ENCODE measurements around the gene GALNT2.

Gene GALNT2

DNA sequence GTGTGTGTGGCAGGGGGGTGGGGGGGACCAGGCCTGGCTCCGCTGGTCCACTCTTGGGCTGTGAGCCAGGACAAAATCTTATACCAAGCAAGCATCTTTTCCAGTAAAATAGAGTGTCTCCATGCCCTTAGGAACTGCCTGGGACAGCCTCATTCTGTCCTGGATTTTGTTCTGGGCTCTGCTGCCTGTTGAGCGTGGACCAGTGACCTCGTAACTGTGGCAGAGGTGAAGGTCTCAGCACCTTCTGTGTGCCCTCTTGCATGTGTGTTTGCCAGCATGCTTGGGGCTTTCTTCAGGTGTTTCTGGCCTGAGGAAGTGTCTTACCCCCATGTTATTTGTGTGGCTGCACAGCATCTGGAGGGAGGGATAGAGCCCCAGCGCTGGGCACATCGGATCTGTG lies 45.7 kb downstream of the GALNT2 start:
- DNase-seq (ENCODE audit: low read depth in 2 of 2) = no peak

- DNase-seq (ENCODE audit: low read depth in 2 of 2) = no peak
These were observed 46.2 kb downstream of the GALNT2 start for GRCh38 chr1:230113235-230113592.

DNA sequence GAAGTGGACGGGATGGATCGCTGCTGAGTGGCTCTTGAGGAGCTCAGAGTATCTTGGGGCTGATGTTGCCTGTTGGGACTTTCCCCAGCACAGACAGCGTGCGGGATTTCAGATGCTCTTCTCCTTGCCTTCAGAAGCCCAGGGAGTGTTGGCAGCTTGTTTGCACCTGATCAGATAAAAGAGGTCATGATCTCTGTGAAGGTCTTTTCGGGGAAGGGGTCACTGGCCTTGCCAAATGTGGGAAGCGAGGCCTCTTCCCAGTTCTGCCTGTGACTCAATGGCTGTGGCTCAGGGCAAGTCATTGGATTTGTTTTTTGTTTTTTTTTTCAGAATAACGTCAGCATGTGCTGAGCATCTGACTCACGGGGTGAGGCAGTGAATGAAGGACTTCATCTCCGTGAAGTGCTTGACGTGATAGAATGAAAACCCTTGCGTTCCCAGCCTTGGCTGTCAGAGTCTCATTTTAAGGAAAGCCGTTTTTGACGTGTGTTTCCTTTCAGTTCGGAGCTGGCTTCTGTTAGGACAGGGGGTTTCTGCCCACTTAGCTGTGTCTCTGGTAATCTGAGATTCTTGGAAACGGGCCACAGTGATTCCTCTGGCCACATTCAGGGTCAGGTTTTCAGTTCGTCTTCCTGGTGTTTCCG lies 46.7 kb downstream of the GALNT2 start:
- DNase-seq (ENCODE audit: low read depth in 2 of 2) = peak; percentile 59 to 63

- DNase-seq (ENCODE audit: low read depth in 2 of 2) = no peak
These were observed 47.2 kb downstream of the GALNT2 start for GRCh38 chr1:230114237-230114651.

- DNase-seq (ENCODE audit: low read depth in 2 of 2) = no peak
These were observed 50.7 kb downstream of the GALNT2 start for GRCh38 chr1:230117694-230118093.

DNA sequence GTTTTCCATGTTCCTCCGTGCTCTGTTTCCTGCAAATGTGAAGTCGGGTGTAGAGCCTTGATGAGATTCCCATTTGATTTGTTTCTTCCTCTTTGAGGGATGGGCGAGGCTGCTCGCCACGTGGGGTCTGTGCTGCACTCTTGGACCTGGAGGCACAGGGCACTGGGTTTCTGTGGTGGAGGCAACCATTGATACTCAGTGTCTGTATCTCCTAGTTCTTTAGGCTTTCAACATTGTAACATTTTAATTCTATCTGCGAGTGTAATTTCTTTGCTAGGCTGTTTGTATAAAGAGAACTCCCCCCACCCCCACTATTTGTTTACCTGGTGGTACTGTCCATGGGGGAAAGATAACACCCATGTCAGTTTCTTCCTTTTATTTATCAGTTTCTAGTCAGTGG lies 52.3 kb downstream of the GALNT2 start:
- no peak for DNase-seq (ENCODE audit: low read depth in 2 of 2)

GRCh38 chr1:230120289-230120920 lies 53.4 kb downstream of the GALNT2 start:
- DNase-seq (ENCODE audit: low read depth in 2 of 2) = no peak

GRCh38 chr1:230120921-230121381 lies 53.9 kb downstream of the GALNT2 start:
- no peak for DNase-seq (ENCODE audit: low read depth in 2 of 2)

DNA sequence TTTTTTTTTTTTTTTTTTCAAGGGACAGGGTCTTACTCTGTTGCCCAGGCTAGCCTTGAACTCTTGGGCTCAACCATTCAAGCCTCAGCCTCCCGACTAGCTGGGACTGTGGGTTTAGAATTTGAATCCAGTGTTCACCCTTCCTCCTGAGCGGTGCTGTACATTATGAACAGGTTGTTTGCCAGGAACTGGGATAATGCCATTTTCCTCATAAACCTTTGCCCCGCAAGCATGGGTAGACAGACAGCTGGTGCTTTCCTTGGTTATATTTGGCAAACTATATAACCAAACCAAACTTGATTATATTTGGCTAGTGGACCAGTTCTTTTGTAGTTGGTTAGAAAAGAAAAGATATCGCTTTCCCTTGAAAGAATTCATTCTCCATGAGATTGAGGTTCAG lies 54.9 kb downstream of the GALNT2 start:
- DNase-seq (ENCODE audit: low read depth in 2 of 2) = no peak

DNA sequence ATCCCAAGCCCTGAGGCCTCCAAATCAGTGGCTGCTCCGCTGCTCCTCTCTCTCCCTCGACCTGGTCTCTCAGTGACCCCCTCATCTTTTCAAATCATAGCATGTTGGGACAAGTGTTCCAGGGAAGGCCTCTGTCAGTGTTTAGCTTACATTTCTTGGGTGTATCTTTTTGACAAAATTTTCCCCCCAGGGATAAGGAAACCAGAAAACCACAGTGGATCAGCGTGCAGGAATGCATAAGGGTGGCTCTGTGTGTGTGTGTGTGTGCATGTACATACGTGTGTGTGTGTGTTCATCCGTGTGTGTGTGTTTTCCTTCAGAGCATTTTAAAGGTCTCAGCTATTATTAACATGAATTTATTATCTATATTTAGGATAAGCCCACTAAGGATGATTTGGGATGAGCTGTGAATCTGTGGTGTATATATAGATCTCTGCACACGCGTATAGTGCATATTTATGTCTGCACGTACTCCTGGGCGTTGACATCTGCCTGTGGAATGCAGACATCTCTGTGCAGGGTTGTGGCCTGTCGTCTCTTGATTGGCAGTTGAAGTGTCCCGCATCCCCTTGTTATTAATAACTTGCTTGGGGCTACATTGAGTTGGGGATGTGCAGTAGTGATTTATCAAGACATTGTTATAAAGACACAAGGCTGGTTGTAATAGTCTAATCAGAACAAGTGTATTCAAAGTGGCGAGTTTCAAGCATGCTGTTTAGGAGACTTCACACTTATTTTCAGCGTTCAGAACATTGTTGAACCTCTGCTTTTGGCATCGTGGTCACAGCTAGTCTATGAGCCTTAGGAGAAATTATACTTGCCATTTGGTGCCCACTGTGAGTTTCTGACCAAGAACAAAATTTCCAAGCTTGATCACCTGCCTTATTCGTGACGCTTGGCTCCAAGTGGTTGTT lies 55.6 kb downstream of the GALNT2 start:
- DNase-seq (ENCODE audit: low read depth in 2 of 2) = no peak

DNA sequence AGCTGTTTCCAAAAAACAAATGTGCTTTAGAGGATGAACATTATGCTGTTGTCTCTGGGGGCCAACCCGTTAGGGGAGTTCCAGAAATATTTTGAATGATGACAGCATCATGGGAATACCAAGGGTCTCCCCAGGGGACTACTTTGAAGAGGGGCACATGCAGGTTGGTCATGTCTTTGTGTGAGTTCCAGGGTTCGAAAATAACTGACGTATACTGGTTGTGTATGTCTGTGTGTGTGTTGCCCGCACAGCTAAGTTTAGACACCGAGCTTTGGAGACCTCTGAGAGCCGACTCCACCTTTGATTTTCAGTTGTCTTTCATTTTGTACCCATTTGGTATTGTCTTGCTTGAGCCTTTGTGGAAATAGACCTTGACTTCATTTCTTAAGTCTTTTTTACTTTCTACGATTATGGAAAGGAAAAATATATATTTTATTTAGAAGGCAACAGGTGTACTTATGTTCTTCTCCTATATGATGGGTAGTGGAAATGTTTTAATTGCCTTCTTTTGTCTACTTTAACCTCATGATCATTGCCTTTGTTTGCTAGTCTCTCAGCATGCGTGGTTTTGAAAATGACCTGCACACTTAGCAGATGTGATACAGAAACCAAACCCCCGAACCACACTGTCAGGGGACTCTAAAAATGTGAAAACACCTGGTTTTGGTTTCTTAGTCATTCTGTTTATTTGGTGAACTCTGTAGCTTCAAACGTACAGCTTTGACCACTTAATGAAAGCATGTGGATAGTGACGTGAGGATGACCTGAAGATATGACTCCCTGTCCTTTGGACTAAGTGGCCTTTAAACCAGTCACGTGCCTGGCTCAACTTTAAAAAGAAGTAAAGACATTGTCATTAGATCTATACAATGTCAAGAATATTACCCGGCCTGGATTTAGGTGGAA lies 56.5 kb downstream of the GALNT2 start:
- no peak for DNase-seq (ENCODE audit: low read depth in 2 of 2)

DNA sequence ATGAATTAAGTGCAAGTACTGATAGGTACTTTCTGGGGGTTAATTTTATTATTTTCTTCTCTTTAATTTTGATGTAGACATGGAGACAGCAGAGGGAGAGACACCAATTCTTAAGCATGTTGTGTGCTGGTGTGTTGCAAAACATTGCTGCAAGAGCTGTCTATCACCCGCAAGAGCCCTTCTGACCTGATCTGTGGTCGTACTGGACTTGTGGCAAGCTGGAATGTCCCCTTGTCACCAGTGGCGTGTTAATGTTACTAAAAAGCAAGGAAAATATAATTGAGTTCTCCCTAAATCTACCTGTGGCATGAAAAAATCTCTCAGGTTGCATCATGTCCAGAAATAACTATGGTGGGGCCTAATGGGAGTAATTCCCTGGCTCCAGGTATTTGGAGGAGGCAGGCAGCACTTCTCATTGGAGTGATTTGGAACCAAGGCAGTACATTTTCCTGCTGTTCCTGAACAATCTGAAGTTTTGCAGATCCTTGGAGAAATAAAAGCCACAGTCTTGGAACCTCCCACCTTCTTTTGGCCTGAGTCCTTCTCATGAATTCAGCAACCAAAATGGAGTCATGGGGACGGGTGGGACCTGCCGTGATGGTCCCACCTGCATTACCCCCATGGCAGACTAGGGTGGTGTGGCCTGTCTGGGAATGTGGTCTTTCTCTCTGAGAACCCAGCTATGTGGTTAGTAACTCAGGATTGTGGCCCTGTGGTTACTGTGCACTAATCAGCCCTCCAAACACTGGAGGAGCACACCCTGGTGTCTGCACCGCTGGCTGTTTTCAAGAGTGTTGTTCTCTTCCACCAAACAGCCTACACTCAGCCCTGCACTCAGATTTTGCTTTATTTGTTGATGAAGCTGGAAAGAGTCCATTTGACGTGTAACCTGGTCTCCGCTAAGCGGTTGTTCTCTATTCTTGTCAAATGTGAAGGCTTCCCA lies 57.4 kb downstream of the GALNT2 start:
- DNase-seq (ENCODE audit: low read depth in 2 of 2) = no peak

- no peak for DNase-seq (ENCODE audit: low read depth in 2 of 2)
These were observed 58.1 kb downstream of the GALNT2 start for GRCh38 chr1:230125141-230125540.

DNA sequence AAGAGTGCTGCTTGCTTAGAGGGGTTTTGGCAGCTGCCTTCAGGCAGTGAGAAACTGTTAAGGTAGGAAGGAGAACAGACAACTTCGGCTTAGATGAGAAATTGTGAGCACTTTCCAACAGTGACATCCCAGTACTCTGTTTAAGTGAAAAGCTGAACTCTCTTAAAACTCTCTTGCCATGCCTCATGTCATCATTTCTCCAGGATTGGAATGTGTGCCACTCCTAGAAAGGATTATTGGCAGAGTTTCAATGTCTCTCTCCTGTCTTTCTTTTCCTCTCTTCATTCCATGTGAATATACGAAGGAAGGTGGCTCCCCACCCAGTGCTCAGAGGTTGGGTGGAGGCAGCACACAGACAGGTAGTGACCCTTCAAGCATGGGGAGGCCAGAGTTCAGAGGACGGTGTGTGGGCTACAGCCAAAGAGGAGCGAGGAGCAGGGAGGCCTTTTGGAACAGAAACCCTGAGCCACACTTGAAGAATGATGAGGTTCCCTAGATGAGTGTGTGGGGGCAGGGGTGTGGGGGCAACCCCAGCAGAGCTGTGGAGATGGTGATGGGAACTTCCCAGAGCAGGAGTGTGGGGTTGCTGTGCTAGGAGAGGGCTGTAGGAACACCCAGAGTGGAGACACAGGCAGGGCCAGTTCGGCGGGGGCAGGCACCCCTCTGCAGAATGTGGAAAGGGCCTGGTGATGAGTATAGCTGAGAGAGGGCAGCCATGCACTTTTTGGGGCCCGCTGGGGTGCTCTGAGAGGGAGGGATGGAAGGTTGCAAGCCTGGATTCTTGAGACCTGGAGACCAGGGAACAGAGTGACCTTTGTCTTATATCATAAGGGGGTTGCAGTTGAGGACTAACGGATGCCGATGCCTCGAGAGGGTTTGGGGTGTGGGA lies 58.8 kb downstream of the GALNT2 start:
- DNase-seq (ENCODE audit: low read depth in 2 of 2) = no peak

GRCh38 chr1:230126529-230127104 lies 59.6 kb downstream of the GALNT2 start:
- DNase-seq (ENCODE audit: low read depth in 2 of 2) = no peak

DNA sequence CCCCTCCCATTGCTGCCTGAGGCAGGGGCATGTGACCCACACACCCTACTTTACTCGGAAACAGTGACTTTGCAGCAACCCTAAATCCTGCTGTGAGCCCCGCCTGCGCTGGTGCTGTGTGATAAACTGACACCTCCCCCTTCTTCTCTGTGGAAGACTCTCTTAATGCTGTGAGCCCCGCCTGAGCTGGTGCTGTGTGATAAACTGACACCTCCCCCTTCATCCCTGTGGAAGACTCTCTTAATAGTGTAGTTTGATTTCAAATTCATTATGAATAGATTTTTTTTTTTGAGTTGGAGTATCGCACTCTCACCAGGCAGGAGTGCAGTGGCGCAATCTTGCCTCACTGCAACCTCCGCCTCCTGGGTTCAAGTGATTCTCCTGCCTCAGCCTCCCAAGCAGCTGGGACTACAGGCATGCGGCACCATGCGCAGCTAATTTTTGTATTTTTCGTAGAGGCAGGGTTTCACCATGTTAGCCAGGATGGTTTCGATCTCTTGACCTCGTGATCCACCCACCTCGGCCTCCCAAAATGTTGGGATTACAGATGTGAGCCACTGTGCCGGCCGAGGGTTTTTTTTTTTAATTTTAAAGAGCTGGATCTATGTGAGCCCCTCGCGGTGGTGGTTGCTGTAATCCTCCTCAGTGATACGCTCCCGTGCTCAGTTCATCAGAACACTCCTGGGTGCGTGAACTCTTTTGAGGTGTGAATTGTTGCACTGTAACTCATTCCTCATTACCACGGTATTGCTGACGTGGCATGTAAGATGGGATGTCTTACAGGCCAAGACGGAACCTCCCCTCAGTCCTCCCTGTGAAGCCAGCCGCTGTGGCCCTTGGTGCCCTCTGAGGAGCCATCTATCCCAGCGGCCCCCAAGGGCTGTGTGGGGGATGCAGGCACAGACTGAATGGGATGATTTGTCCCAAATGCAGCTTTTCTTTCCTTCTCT lies 60.3 kb downstream of the GALNT2 start:
- DNase-seq (ENCODE audit: low read depth in 2 of 2) = no peak

GRCh38 chr1:230128569-230129285 lies 61.7 kb downstream of the GALNT2 start:
- DNase-seq (ENCODE audit: low read depth in 2 of 2) = no peak

Data from fibroblast of skin of left quadriceps (primary cell).